GM12801 (cell line): ENCODE measurements around the gene FSHB.

Experiments
- TF ChIP-seq, protein P1 (sequence below): IDR thresholded peaks from one replicate; pipeline ENCODE4 v1.5.1; 2011; ENCODE audit warnings: control low read depth; ENCODE audit not compliant: insufficient read length; ENCODE audit errors: extremely low read depth

Gene FSHB

DNA sequence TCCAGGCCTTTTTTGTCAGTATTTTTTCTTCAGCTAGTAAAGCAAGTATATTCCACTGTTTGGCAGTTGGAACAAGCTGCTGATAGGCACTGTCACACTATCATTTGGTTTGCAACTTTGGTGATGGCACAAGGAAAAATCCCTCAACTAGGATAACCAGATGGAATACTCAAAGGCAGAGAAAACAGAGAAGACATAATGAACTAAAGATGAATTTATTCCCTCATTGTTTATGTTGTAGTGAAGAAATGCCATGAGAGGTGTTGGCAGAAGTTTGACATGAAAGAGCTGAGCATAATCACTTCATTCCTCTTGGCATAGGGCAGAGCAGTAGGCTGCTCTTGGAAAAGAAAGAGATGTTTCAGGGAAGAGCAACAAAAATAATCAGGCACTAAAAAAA lies 39.9 kb downstream of the FSHB start:
- TF ChIP-seq, protein P1, sequence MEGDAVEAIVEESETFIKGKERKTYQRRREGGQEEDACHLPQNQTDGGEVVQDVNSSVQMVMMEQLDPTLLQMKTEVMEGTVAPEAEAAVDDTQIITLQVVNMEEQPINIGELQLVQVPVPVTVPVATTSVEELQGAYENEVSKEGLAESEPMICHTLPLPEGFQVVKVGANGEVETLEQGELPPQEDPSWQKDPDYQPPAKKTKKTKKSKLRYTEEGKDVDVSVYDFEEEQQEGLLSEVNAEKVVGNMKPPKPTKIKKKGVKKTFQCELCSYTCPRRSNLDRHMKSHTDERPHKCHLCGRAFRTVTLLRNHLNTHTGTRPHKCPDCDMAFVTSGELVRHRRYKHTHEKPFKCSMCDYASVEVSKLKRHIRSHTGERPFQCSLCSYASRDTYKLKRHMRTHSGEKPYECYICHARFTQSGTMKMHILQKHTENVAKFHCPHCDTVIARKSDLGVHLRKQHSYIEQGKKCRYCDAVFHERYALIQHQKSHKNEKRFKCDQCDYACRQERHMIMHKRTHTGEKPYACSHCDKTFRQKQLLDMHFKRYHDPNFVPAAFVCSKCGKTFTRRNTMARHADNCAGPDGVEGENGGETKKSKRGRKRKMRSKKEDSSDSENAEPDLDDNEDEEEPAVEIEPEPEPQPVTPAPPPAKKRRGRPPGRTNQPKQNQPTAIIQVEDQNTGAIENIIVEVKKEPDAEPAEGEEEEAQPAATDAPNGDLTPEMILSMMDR, result no peak

- TF ChIP-seq, protein P1, result no peak
These were observed 46.4 kb downstream of the FSHB start for GRCh38 chr11:30277176-30277575.

- TF ChIP-seq, protein P1, result no peak
These were observed 49.0 kb downstream of the FSHB start for GRCh38 chr11:30279796-30280195.

DNA sequence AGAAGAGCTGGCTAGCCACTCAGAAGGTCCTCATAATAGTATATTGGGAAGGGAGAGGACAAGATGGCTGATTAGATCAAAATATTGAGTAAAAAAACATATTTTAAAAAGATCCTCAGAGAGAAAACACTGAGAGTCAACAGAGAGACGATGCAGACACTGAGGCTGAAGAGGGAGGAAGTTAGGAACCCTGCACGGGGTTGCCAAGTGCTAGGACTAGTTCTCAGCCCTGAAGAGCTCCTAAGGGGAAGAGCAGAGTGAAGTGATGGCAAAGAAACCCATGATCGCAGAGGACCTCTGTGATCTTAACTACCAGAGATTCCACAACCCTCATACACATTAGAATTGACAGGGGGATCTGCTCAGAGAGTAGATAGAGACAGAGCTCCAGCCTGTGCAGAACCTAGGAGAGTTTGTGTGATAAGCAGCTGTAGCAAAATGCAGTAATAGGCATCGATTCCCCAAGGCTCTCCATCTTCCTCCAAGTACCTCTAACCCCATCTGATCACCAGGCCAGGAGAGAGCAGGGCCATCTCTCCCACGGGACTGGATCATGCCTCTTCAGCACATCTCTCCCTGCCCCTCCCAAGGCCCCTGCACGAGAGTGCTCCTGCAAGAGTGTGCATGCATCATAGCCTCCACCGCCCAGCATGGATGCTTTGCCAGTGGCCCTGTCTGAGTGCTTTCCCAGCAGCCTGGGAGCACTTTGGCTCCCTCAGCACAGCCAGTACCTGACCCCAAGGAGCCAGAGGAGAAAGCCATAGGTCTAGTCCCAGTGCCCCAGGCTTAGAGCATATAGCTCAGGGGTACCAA lies 50.9 kb downstream of the FSHB start:
- TF ChIP-seq, protein P1, result no peak

GRCh38 chr11:30282289-30282631 lies 51.4 kb downstream of the FSHB start:
- TF ChIP-seq, protein P1, result no peak
